PC-3 (cell line): ENCODE results near the gene CIC. TPM values are rescaled to one million over a fixed set of nuclear protein-coding genes. Genes with fewer than 3 reads are reported as not detected.

ENCODE experiments used
- ATAC-seq: fragments of 200-7000 bp; cut with Tn5 transposase; 2 replicates; pipeline ENCODE4 v1.9.1; 2020; ENCODE audit warnings: mild to moderate bottlenecking, moderate library complexity
- BruUV-seq: library from RNA; stranded (reverse); fragments of 400-500 nt; replicated peaks from 2 replicates; lab custom pipeline; 2021; lab: Mats Ljungman, UMichigan
- CTCF ChIA-PET: fragments of 300-600 bp; sonication (Branson Sonifier 250); formaldehyde crosslinking; loops from one replicate; lab custom pipeline; 2022; ENCODE audit warnings: antibody characterized with exemption; lab: Charles Lee
- POLR2A ChIA-PET: fragments of 300-600 bp; sonication (Branson Sonifier 250); formaldehyde crosslinking; loops from one replicate; lab custom pipeline; 2022; ENCODE audit warnings: antibody characterized with exemption; ENCODE audit not compliant: unreplicated experiment; lab: Charles Lee
- DNase-seq: peaks from one replicate; pipeline ENCODE4 v3.0.0-alpha.2; 2015
- H2AFZ ChIP-seq: fragments of 300-600 bp; sonication (generic); 2 replicates; pipeline ENCODE4 v1.6.0; 2016; ENCODE audit warnings: antibody characterized with exemption, low read length
- H3F3A ChIP-seq: fragments of 300-600 bp; sonication (generic); one replicate; pipeline ENCODE4 v1.6.0; 2017; ENCODE audit warnings: antibody characterized with exemption, low read length, control low read depth, mild to moderate bottlenecking; ENCODE audit not compliant: unreplicated experiment
- H3K27ac ChIP-seq: fragments of 300-600 bp; sonication (generic); 2 replicates; pipeline ENCODE4 v1.5.1; 2016; ENCODE audit warnings: mild to moderate bottlenecking, low read length
- H3K27me3 ChIP-seq: fragments of 300-600 bp; sonication (generic); 2 replicates; pipeline ENCODE4 v1.6.1; 2016; ENCODE audit warnings: low read length, mixed read lengths
- H3K36me3 ChIP-seq: fragments of 300-600 bp; sonication (generic); 2 replicates; pipeline ENCODE4 v1.6.1; 2016; ENCODE audit warnings: low read depth, mixed run types, low read length, mixed read lengths
- H3K4me1 ChIP-seq: fragments of 300-600 bp; sonication (generic); 2 replicates; pipeline ENCODE4 v1.5.1; 2016; ENCODE audit warnings: low read length; ENCODE audit not compliant: insufficient read depth
- H3K4me2 ChIP-seq: fragments of 300-600 bp; sonication (generic); 2 replicates; pipeline ENCODE4 v1.6.0; 2016; ENCODE audit warnings: low read length
- H3K4me3 ChIP-seq: fragments of 300-600 bp; sonication (generic); 2 replicates; pipeline ENCODE4 v1.5.1; 2016; ENCODE audit warnings: mild to moderate bottlenecking, low read length, mixed read lengths
- H3K79me2 ChIP-seq: fragments of 300-600 bp; sonication (generic); 2 replicates; pipeline ENCODE4 v1.6.1; 2017; ENCODE audit warnings: low read length, mixed read lengths
- H3K9ac ChIP-seq: fragments of 300-600 bp; sonication (generic); 2 replicates; pipeline ENCODE4 v1.6.0; 2016; ENCODE audit warnings: mild to moderate bottlenecking, low read length
- H3K9me2 ChIP-seq: fragments of 300-600 bp; sonication (generic); replicated peaks from 2 replicates; pipeline ENCODE4 v1.6.1; 2016; ENCODE audit warnings: mixed run types, low read length, mixed read lengths
- H3K9me3 ChIP-seq: fragments of 300-600 bp; sonication (generic); 2 replicates; pipeline ENCODE4 v1.6.1; 2016; ENCODE audit warnings: low read length, mixed read lengths
- H4K20me1 ChIP-seq: fragments of 300-600 bp; sonication (generic); 2 replicates; pipeline ENCODE4 v1.6.1; 2016; ENCODE audit warnings: low read length, mixed read lengths
- EZH2 ChIP-seq: fragments of 300-600 bp; sonication (generic); IDR thresholded peaks from one replicate; pipeline ENCODE4 v1.6.1; 2017; ENCODE audit warnings: antibody characterized with exemption, mild to moderate bottlenecking, low read length; ENCODE audit not compliant: unreplicated experiment
- EZH2phosphoT487 ChIP-seq: fragments of 300-600 bp; sonication (generic); IDR thresholded peaks from 2 replicates; pipeline ENCODE4 v1.6.1; 2018; ENCODE audit warnings: mild to moderate bottlenecking, antibody characterized with exemption, low read length, borderline replicate concordance
- intact Hi-C: fragments of 100-400 bp; cut with micrococcal nuclease; formaldehyde crosslinking; loops from 2 replicates; pipeline ENCODE4 v1.9.0; 2023
- total RNA-seq: library from RNA; depleted of rRNA; stranded (reverse); fragments of >200 nt; gene quantifications from 2 replicates; pipeline ENCODE4 v1.2.3, GENCODE V29; 2014
- TF ChIP-seq, protein P1 (sequence below): fragments of 300-600 bp; sonication (generic); conservative IDR thresholded peaks from 2 replicates; pipeline ENCODE4 v1.5.1; 2017; ENCODE audit warnings: antibody characterized with exemption, low read depth, mild to moderate bottlenecking, low read length

The CIC gene
- total RNA-seq, 1 experiment from 2014 or later = 9.8 TPM

GRCh38 chr19:42315024-42315423 lies 46.0 kb downstream of the CIC start:
- Histone ChIP-seq H3K4me1 (no peaks in the 10 kb centered on the region), H3K79me2 (no peaks in the 10 kb centered on the region), H4K20me1 (no peaks in the 10 kb centered on the region), H3K36me3 (no peaks in the 10 kb centered on the region), H3K4me2 (no peak overlapping the region), H3K27me3 (no peaks in the 10 kb centered on the region), H3K9me2 (no peaks in the 10 kb centered on the region), H3F3A (no peaks in the 10 kb centered on the region), H3K9ac (no peak overlapping the region), H3K27ac (no peak overlapping the region), H3K9me3 (no peaks in the 10 kb centered on the region), H2AFZ (no peak overlapping the region), H3K4me3 (no peak overlapping the region)
- ATAC-seq (no peak), DNase-seq (no peak)
- POLR2A ChIA-PET = no interaction called here
- CTCF ChIA-PET = no interaction called here
- TF ChIP-seq EZH2 (no peak), EZH2phosphoT487 (no peak)
- TF ChIP-seq, protein P1, sequence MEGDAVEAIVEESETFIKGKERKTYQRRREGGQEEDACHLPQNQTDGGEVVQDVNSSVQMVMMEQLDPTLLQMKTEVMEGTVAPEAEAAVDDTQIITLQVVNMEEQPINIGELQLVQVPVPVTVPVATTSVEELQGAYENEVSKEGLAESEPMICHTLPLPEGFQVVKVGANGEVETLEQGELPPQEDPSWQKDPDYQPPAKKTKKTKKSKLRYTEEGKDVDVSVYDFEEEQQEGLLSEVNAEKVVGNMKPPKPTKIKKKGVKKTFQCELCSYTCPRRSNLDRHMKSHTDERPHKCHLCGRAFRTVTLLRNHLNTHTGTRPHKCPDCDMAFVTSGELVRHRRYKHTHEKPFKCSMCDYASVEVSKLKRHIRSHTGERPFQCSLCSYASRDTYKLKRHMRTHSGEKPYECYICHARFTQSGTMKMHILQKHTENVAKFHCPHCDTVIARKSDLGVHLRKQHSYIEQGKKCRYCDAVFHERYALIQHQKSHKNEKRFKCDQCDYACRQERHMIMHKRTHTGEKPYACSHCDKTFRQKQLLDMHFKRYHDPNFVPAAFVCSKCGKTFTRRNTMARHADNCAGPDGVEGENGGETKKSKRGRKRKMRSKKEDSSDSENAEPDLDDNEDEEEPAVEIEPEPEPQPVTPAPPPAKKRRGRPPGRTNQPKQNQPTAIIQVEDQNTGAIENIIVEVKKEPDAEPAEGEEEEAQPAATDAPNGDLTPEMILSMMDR = no peak
- intact Hi-C loops = no loop called here
- BruUV-seq = no TSS peak

DNA sequence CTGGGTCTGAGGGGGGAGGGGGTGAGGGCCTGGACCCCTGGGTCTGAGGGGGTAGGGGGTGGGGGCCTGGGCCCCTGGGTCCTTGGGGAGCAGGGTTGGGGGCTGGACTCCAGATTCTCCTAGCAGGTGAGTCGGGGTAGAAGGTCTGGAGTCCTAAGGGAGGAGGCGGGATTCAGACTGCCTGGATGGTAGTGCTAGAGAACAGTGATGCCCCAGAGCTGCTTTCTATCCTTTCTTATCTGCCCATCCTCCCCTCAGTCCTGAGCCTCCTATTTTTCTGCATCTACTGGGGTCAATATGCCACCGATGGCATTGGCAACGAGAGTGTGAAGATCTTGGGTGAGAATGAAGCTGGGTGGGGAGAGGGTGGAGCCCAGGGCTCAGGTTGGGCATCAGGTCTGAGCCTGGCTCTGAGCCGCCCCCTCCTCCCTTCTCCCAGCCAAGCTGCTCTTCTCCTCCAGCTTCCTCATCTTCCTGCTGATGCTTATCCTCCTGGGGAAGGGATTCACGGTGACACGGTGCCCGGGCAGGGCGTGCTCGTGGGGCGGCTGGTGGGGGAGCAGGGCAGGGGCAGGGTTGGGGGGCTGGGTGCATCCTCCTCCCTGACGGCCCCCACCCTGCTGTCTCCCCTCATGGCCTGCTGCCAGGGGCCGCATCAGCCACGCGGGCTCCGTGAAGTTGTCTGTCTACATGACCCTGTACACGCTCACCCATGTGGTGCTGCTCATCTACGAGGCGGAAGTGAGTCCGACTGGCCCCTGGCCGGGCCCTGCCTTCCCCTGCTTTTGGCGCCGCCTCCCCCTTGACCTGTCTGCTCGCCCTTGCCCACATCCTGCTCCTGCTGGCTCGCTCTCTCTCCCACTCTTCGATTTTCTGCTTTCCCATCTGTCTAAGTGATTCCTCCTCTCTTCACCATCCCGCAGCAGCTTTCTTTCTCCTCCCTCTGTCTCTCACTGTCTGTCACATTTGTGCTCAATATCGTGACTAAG lies 47.5 kb downstream of the CIC start:
- Histone ChIP-seq H4K20me1 (no peaks in the 10 kb centered on the region), H3K9me3 (no peaks in the 10 kb centered on the region), H3K36me3 (no peaks in the 10 kb centered on the region), H3K4me2 (no peak overlapping the region), H3K27me3 (no peaks in the 10 kb centered on the region), H3K4me3 (no peak overlapping the region), H2AFZ (no peak overlapping the region), H3K9me2 (no peaks in the 10 kb centered on the region), H3K79me2 (no peaks in the 10 kb centered on the region), H3K27ac (no peak overlapping the region), H3K4me1 (no peaks in the 10 kb centered on the region), H3F3A (no peaks in the 10 kb centered on the region), H3K9ac (no peak overlapping the region)
- POLR2A ChIA-PET = no interaction called here
- no peak for ATAC-seq
- CTCF ChIA-PET = no interaction called here
- TF ChIP-seq EZH2phosphoT487 = no peak
- TF ChIP-seq, protein P1 = no peak
- no peak for TF ChIP-seq EZH2
- no peak for DNase-seq
- intact Hi-C loops = no loop called here
- BruUV-seq = no TSS peak

GRCh38 chr19:42317535-42317934 lies 48.5 kb downstream of the CIC start:
- POLR2A ChIA-PET = no interaction called here
- H3K4me1 ChIP-seq = no peaks in the 10 kb centered on the region
- no peaks in the 10 kb centered on the region for H3F3A ChIP-seq
- no peak for ATAC-seq
- no peaks in the 10 kb centered on the region for H3K9me2 ChIP-seq
- no peak overlapping the region for H3K4me2 ChIP-seq
- H3K9me3 ChIP-seq = no peaks in the 10 kb centered on the region
- no peak overlapping the region for H3K9ac ChIP-seq
- H2AFZ ChIP-seq = no peak overlapping the region
- H3K27ac ChIP-seq = no peak overlapping the region
- H3K79me2 ChIP-seq = no peaks in the 10 kb centered on the region
- H3K36me3 ChIP-seq = no peaks in the 10 kb centered on the region
- intact Hi-C loops = no loop called here
- TF ChIP-seq EZH2phosphoT487 = no peak
- TF ChIP-seq EZH2 = no peak
- TF ChIP-seq, protein P1 = no peak
- DNase-seq = no peak
- BruUV-seq = no TSS peak
- CTCF ChIA-PET = no interaction called here
- H3K27me3 ChIP-seq = no peaks in the 10 kb centered on the region
- no peak overlapping the region for H3K4me3 ChIP-seq
- H4K20me1 ChIP-seq = no peaks in the 10 kb centered on the region
